Right renal pelvis (tissue), 4 donors: ENCODE measurements around the gene ITGA3. TPM values are rescaled to one million over a fixed set of nuclear protein-coding genes. Genes with fewer than 3 reads are reported as not detected.

ENCODE experiments used
- DNase-seq, 4 donors: peaks; one replicate each; pipeline ENCODE4 v3.0.0-alpha.2; 2013; ENCODE audit warnings: low read depth in 4 of 4, low spot score in 3 of 4, missing footprints in 1 of 4
- polyA plus RNA-seq, 4 donors: library from polyadenylated mRNA; unstranded; fragments of 120-200 nt; gene quantifications; one replicate each; pipeline ENCODE4 v1.2.1, GENCODE V29; 2013; ENCODE audit not compliant: insufficient read length in 4 of 4

The ITGA3 gene
- polyA plus RNA-seq, 4 donors: 97.9 to 123 (median 102) TPM

GRCh38 chr17:50122945-50123344 lies 67.0 kb downstream of the ITGA3 start:
- DNase-seq: no peak

- no peak for DNase-seq
Measured at GRCh38 chr17:50123649-50124349, 67.9 kb downstream of the ITGA3 start.

GRCh38 chr17:50125420-50125997 lies 69.6 kb downstream of the ITGA3 start:
- no peak for DNase-seq

GRCh38 chr17:50127697-50128361 lies 71.9 kb downstream of the ITGA3 start:
- no peak for DNase-seq

- no peak for DNase-seq
Measured at GRCh38 chr17:50128441-50129352, 72.8 kb downstream of the ITGA3 start.

- DNase-seq: no peak
Measured at GRCh38 chr17:50129353-50129727, 73.4 kb downstream of the ITGA3 start.

GRCh38 chr17:50129728-50130558 lies 74.0 kb downstream of the ITGA3 start, which contains the start of gene SAMD14:
Gene SAMD14, minus strand, starts transcription at chr17:50130160. Its CDS starts 5,201 bp downstream, at chr17:50124959.
- no peak for DNase-seq

- no peak for DNase-seq
Measured at GRCh38 chr17:50130559-50131305, 74.8 kb downstream of the ITGA3 start.

- no peak for DNase-seq
Measured at GRCh38 chr17:50132104-50132794, 76.3 kb downstream of the ITGA3 start.

GRCh38 chr17:50133028-50133768 lies 77.3 kb downstream of the ITGA3 start:
- no peak for DNase-seq

GRCh38 chr17:50133769-50134099 lies 77.8 kb downstream of the ITGA3 start:
- no peak for DNase-seq

GRCh38 chr17:50134206-50135110 lies 78.5 kb downstream of the ITGA3 start:
- no peak for DNase-seq

GRCh38 chr17:50135316-50136095 lies 79.6 kb downstream of the ITGA3 start:
- DNase-seq: no peak

- no peak for DNase-seq
Measured at GRCh38 chr17:50136096-50136687, 80.3 kb downstream of the ITGA3 start.

GRCh38 chr17:50137042-50137441 lies 81.1 kb downstream of the ITGA3 start:
- no peak for DNase-seq
